Measurements from ENCODE around the gene MBNL1. TPM values are rescaled to one million over a fixed set of nuclear protein-coding genes. Genes with fewer than 3 reads are reported as not detected.

Gene MBNL1
- total and polyA plus RNA-seq, 2 of the 13 experiments (the other 11 are each of a cell fraction or from before 2014, with no cell fraction given): 27.1 to 55.4 TPM

- TF ChIP-seq ZBTB20 (CRISPR knock-in tag; IDR thresholded peaks at IDR 0.05; ENCODE audit: borderline replicate concordance, low read depth) (no peak), ZBTB34 (CRISPR knock-in tag; IDR thresholded peaks at IDR 0.05) (no peak), ZNF562 (CRISPR knock-in tag; IDR thresholded peaks at IDR 0.05; ENCODE audit: borderline replicate concordance) (no peak), ZNF362 (CRISPR knock-in tag; IDR thresholded peaks at IDR 0.05; ENCODE audit: borderline replicate concordance) (peak; percentile 15; the same call in 1 of the 2 replicates), CENPX (CRISPR knock-in tag; IDR thresholded peaks at IDR 0.05) (no peak), ZNF407 (CRISPR knock-in tag; IDR thresholded peaks at IDR 0.05; ENCODE audit: not compliant biosample characterization) (no peak), PRDM10 (CRISPR knock-in tag; IDR thresholded peaks at IDR 0.05; ENCODE audit: low read depth) (no peak), ZNF33A (CRISPR knock-in tag; IDR thresholded peaks at IDR 0.05; ENCODE audit: borderline replicate concordance) (no peak), TRIM24 (CRISPR knock-in tag; IDR thresholded peaks at IDR 0.05) (no peak), FOXP1 (IDR thresholded peaks at IDR 0.05) (no peak), FOXP1 (CRISPR knock-in tag; IDR thresholded peaks at IDR 0.05) (0 out of 2 replicates have a peak, but pooled peaks have one; percentile 12), KAT8 (CRISPR knock-in tag; IDR thresholded peaks at IDR 0.05) (peak; percentile 20; the same call in 1 of the 2 replicates)
Measured at GRCh38 chr3:152269831-152270734, 1.4 kb downstream of the MBNL1 start (continued).
